Ishikawa (cell line): ENCODE measurements around the gene IQGAP1.
A peak's percentile ranks its signal among the peaks of the same experiment; 100 is the strongest.

Experiments
- EP300 ChIP-seq: IDR thresholded peaks from 2 replicates; pipeline ENCODE4 v1.6.1; 2012; ENCODE audit warnings: borderline replicate concordance
- FOXM1 ChIP-seq: IDR thresholded peaks from 2 replicates; pipeline ENCODE4 v1.6.1; 2012; ENCODE audit warnings: low read depth, borderline replicate concordance
- TAF1 ChIP-seq: IDR thresholded peaks from 2 replicates; pipeline ENCODE4 v1.6.1; 2012; ENCODE audit warnings: low read depth, mild to moderate bottlenecking
- TEAD4 ChIP-seq: IDR thresholded peaks from 2 replicates; pipeline ENCODE4 v1.6.1; 2012
- YY1 ChIP-seq: IDR thresholded peaks from 2 replicates; pipeline ENCODE4 v1.6.1; 2012; ENCODE audit warnings: low read depth
- TF ChIP-seq, protein P1 (sequence below): IDR thresholded peaks from 2 replicates; pipeline ENCODE4 v1.6.1; 2012; ENCODE audit warnings: low read depth, mild to moderate bottlenecking
- TF ChIP-seq, protein P2 (sequence below): IDR thresholded peaks from 2 replicates; pipeline ENCODE4 v1.6.1; 2012

DNA sequence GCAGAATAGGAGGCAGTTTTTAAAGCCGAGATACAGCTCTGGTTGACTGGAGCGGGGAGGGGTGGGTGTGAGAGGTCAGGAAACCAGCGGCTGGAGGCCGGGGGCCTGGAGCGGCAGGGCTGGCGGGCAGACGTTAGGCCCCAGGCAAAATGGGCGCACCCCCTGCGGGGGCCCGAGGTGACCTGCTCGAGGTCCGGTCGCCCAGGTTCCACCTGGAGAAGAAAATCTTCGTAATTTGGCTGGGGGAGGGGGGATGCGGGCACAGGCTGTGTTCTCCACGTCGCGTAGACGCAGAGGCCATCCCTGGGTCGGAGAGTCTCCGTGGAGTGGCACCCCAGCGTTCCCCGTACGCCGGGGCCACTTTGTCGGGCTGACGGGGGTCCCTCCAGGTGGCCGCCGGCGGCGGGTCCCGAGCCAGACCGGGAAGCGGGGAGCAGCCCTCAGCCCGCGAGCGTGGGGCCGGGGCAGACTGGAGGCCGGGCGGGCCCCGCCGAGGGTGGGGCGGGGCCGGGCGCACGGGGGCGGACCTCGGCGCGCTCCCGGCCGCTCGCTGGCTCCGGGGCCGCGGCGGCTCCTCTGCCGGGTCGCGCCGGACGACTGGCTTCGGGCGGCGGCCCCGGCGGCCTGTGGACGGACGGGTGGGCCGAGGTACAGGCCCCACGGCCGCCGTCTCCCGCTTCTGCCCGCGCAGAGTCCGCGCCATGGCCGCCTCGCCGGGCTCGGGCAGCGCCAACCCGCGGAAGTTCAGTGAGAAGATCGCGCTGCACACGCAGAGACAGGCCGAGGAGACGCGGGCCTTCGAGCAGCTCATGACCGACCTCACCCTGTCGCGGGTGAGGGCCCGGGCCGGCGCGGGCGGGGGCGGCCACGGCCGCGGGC is 141.6 kb downstream of the IQGAP1 start, which contains the start of gene CRTC3:
- TF ChIP-seq TAF1 (peak; percentile 45; the same call in 1 of the 2 replicates), FOXM1 (no peak), EP300 (no peak; the same call in 1 of the 2 replicates), YY1 (0 out of 2 replicates have a peak, but pooled peaks have one; percentile 35), TEAD4 (no peak)
- TF ChIP-seq, protein P1, sequence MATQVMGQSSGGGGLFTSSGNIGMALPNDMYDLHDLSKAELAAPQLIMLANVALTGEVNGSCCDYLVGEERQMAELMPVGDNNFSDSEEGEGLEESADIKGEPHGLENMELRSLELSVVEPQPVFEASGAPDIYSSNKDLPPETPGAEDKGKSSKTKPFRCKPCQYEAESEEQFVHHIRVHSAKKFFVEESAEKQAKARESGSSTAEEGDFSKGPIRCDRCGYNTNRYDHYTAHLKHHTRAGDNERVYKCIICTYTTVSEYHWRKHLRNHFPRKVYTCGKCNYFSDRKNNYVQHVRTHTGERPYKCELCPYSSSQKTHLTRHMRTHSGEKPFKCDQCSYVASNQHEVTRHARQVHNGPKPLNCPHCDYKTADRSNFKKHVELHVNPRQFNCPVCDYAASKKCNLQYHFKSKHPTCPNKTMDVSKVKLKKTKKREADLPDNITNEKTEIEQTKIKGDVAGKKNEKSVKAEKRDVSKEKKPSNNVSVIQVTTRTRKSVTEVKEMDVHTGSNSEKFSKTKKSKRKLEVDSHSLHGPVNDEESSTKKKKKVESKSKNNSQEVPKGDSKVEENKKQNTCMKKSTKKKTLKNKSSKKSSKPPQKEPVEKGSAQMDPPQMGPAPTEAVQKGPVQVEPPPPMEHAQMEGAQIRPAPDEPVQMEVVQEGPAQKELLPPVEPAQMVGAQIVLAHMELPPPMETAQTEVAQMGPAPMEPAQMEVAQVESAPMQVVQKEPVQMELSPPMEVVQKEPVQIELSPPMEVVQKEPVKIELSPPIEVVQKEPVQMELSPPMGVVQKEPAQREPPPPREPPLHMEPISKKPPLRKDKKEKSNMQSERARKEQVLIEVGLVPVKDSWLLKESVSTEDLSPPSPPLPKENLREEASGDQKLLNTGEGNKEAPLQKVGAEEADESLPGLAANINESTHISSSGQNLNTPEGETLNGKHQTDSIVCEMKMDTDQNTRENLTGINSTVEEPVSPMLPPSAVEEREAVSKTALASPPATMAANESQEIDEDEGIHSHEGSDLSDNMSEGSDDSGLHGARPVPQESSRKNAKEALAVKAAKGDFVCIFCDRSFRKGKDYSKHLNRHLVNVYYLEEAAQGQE, result no peak
- TF ChIP-seq, protein P2, sequence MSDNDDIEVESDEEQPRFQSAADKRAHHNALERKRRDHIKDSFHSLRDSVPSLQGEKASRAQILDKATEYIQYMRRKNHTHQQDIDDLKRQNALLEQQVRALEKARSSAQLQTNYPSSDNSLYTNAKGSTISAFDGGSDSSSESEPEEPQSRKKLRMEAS, result peak; percentile 20
